IMR-90 (cell line): Measurements from ENCODE around the gene POU2AF2.

Source experiments
- CEBPB ChIP-seq: IDR thresholded peaks from 2 replicates; pipeline ENCODE4 v1.6.1; 2012; ENCODE audit warnings: low read depth, low read length, improper control_type of control experiment
- RCOR1 ChIP-seq: IDR thresholded peaks from 2 replicates; pipeline ENCODE4 v1.6.1; 2012; ENCODE audit warnings: mild to moderate bottlenecking, low read length, improper control_type of control experiment; ENCODE audit not compliant: insufficient replicate concordance

- TF ChIP-seq CEBPB = no peak
- TF ChIP-seq RCOR1 = no peak
Measured at GRCh38 chr11:111220721-111221120, 24.8 kb upstream of the POU2AF2 start.
